WTC11 (cell line): ENCODE measurements around the gene SEMA4G. TPM values are rescaled to one million over a fixed set of nuclear protein-coding genes. Genes with fewer than 3 reads are reported as not detected.

Experiments
- ATAC-seq: fragments of 200-7000 bp; cut with Tn5 transposase; 2 replicates; pipeline ENCODE4 v1.10.0; 2021; ENCODE audit warnings: mild to moderate bottlenecking, moderate library complexity
- CTCF ChIA-PET: fragments of 300-600 bp; sonication (Branson Sonifier 250); formaldehyde crosslinking; loops from one replicate; lab custom pipeline; 2021; ENCODE audit warnings: antibody characterized with exemption; lab: Charles Lee
- POLR2A ChIA-PET: fragments of 350-600 bp; sonication (Branson Sonifier 250); formaldehyde crosslinking; loops from one replicate; lab custom pipeline; 2021; ENCODE audit warnings: antibody characterized with exemption; lab: Charles Lee
- DNase-seq: peaks from one replicate; pipeline ENCODE4 v3.0.0; 2021; ENCODE audit warnings: low spot score
- H3K27ac Mint-ChIP-seq: 2 replicates; pipeline ENCODE4 v1.8.0; 2021; ENCODE audit warnings: mixed read lengths
- H3K27me3 Mint-ChIP-seq: 2 replicates; pipeline ENCODE4 v1.8.0; 2021; ENCODE audit warnings: low read depth, mild to moderate bottlenecking, moderate library complexity, mixed read lengths
- H3K36me3 Mint-ChIP-seq: 2 replicates; pipeline ENCODE4 v1.8.0; 2021; ENCODE audit warnings: mixed read lengths
- H3K4me1 Mint-ChIP-seq: 2 replicates; pipeline ENCODE4 v1.8.0; 2022; ENCODE audit warnings: mixed read lengths
- H3K4me3 Mint-ChIP-seq: 2 replicates; pipeline ENCODE4 v1.8.0; 2021; ENCODE audit warnings: mild to moderate bottlenecking, moderate library complexity, mixed read lengths
- H3K9me3 Mint-ChIP-seq: 2 replicates; pipeline ENCODE4 v1.8.0; 2021; ENCODE audit warnings: mixed read lengths
- ARID4B ChIP-seq: sonication (generic); formaldehyde crosslinking; IDR thresholded peaks from 2 replicates; pipeline ENCODE4 v1.8.0; 2023; ENCODE audit warnings: missing genetic modification reagents, mild to moderate bottlenecking, borderline replicate concordance
- ATF6 ChIP-seq: sonication (generic); formaldehyde crosslinking; IDR thresholded peaks from 2 replicates; pipeline ENCODE4 v1.8.1; 2023; ENCODE audit warnings: mild to moderate bottlenecking, missing genetic modification reagents
- CBFB ChIP-seq: sonication (generic); formaldehyde crosslinking; IDR thresholded peaks from 2 replicates; pipeline ENCODE4 v1.8.1; 2022; ENCODE audit warnings: mild to moderate bottlenecking, low read depth, missing genetic modification reagents
- CREB1 ChIP-seq: sonication (generic); formaldehyde crosslinking; IDR thresholded peaks from 2 replicates; pipeline ENCODE4 v1.8.0; 2023; ENCODE audit warnings: mild to moderate bottlenecking, missing genetic modification reagents
- CTCF ChIP-seq: fragments of 200-600 bp; IDR thresholded peaks from 2 replicates; pipeline ENCODE4 v1.8.0; 2022; ENCODE audit warnings: antibody characterized with exemption
- ESRRA ChIP-seq: sonication (generic); formaldehyde crosslinking; IDR thresholded peaks from 2 replicates; pipeline ENCODE4 v1.8.1; 2022; ENCODE audit warnings: mild to moderate bottlenecking, missing genetic modification reagents, borderline replicate concordance
- GABPB1 ChIP-seq: sonication (generic); formaldehyde crosslinking; IDR thresholded peaks from 2 replicates; pipeline ENCODE4 v1.8.1; 2023; ENCODE audit warnings: mild to moderate bottlenecking, missing genetic modification reagents
- IRF1 ChIP-seq: sonication (generic); formaldehyde crosslinking; IDR thresholded peaks from 2 replicates; pipeline ENCODE4 v1.8.0; 2023; ENCODE audit warnings: missing genetic modification reagents
- NR1H2 ChIP-seq: sonication (generic); formaldehyde crosslinking; IDR thresholded peaks from 2 replicates; pipeline ENCODE4 v1.9.0; 2021; ENCODE audit warnings: mild to moderate bottlenecking, moderate library complexity, missing genetic modification reagents
- NR2C2 ChIP-seq: sonication (generic); formaldehyde crosslinking; IDR thresholded peaks from 2 replicates; pipeline ENCODE4 v1.8.0; 2022; ENCODE audit warnings: mild to moderate bottlenecking, missing genetic modification reagents
- OVOL2 ChIP-seq: fragments of 250-450 bp; sonication (Bioruptor Pico); IDR thresholded peaks from 2 replicates; pipeline ENCODE4 v1.9.0; 2021; ENCODE audit warnings: mild to moderate bottlenecking, borderline replicate concordance
- SOX15 ChIP-seq: fragments of 250-450 bp; sonication (Bioruptor Pico); IDR thresholded peaks from 2 replicates; pipeline ENCODE4 v1.9.0; 2021; ENCODE audit warnings: mild to moderate bottlenecking
- ZNF219 ChIP-seq: sonication (generic); formaldehyde crosslinking; IDR thresholded peaks from 2 replicates; pipeline ENCODE4 v1.8.0; 2023; ENCODE audit warnings: missing genetic modification reagents, mild to moderate bottlenecking, borderline replicate concordance
- ZSCAN18 ChIP-seq: fragments of 250-450 bp; sonication (Bioruptor Pico); IDR thresholded peaks from 2 replicates; pipeline ENCODE4 v2.1.2; 2022; ENCODE audit warnings: mild to moderate bottlenecking, moderate library complexity
- total RNA-seq: library from RNA; stranded (reverse); gene quantifications from 3 replicates; pipeline ENCODE4 v1.2.3, GENCODE V29; 2021
- TF ChIP-seq, protein P1 (sequence below): sonication (generic); formaldehyde crosslinking; IDR thresholded peaks from 2 replicates; pipeline ENCODE4 v1.8.1; 2022; ENCODE audit warnings: low read depth, mild to moderate bottlenecking, moderate library complexity, missing genetic modification reagents, borderline replicate concordance

Gene SEMA4G
- total RNA-seq, 1 experiment from 2014 or later = 11.8 TPM

DNA sequence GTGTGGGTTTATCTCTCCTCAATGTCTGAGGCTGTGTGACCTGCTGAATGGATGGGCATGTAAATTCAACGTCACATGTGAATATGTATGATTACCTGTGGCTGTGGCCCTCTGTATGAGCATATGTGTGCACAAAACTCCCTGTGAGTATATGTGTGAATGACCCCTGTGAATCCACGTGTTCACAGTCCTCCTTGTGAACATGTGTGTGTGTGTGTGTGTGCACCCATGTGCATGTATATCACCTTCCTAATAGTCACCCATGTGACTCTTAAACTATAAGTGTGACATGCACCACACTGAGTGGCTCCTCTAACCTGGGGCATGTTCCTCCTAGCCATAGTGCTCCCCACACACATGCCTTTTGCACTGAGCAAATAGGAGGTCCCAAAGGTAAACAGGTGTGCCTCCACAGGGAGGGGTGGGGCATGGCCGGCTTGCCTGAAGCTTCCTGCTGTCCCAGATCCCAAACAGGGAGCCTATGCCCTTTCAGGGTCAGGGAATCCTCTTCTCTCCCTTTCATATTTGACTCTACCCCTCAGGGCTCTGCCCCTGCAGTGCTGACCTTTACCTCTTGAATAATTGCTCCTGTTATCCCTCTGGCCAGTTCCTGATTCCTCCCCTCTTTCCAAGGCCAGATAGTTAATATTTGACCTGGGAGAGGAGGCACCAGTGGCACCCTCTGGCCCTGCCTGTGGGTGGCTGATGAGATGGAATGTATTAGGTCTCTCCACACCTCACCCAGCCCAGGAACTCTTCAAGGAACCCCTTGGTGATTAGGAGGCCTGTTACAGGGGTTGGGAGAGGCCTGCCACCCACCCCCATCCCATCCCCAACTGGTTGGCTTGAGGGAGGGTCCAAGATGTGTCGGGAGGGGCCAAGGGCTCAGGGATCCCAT is 1.9 kb downstream of the SEMA4G start:
- CTCF ChIA-PET = interaction anchor here (0.8 to 2.7 kb wide), 5 partner anchors 26 to 96 kb away, joined by 3 to 30 read pairs (median 5); partner anchors contain the start of gene LZTS2

DNA sequence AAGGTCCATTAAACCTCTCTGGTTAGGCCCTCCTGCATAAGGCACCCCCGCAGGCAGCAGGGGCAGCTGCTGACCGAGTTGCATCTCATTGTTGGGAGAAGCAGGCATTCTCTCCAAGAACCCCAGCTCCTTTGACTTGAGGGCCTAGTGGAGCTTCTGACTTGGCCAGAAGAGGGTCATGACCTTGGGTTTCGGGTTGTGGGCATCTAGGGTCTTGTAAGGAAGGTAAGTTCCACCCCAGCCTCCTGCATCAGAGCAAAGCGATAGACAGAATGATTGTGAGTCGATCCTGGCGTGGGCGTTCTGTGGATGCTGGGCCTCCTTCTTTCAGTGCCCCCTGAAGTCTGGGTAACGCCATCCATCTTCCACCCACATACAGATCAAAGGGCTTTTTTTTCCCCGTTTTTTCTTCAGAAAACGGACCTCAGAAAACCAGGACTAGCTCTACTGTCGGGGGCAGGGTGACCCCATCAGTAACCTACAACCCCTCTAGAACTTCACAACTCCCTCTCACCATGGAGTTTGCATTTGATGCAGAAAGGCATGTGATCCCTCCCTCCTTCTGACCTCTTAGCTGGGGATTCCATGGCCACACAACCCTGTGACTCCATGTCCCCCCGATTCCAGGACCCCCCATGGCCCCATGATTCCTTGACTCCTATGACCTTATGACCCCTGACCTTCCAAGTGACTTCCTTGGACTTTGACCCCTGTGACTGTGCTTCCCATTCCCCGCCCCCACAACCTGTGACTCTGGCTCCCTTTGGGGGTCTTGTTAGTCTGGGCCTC is 3.0 kb downstream of the SEMA4G start:
- no peak for DNase-seq
- Mint-ChIP-seq H3K4me3 (no peak overlapping the region), H3K36me3 (no peaks in the 10 kb centered on the region), H3K27me3 (no peaks in the 10 kb centered on the region; the same call in 1 of the 2 replicates), H3K9me3 (no peaks in the 10 kb centered on the region), H3K4me1 (peaks cover 31% of the 10 kb centered on the region), H3K27ac (no peak overlapping the region)
- ChIA-PET POLR2A (no interaction called here), CTCF (interaction anchor here (0.8 to 1.9 kb wide), 3 partner anchors 27 to 42 kb away, joined by 3 to 5 read pairs (median 3); partner anchors contain the start of gene LZTS2)
- ATAC-seq = no peak
- TF ChIP-seq ATF6 (CRISPR knock-in tag) = no peak
- no peak for TF ChIP-seq NR2C2 (CRISPR knock-in tag)
- TF ChIP-seq, protein P1, sequence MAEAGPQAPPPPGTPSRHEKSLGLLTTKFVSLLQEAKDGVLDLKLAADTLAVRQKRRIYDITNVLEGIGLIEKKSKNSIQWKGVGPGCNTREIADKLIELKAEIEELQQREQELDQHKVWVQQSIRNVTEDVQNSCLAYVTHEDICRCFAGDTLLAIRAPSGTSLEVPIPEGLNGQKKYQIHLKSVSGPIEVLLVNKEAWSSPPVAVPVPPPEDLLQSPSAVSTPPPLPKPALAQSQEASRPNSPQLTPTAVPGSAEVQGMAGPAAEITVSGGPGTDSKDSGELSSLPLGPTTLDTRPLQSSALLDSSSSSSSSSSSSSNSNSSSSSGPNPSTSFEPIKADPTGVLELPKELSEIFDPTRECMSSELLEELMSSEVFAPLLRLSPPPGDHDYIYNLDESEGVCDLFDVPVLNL (CRISPR knock-in tag) = no peak
- TF ChIP-seq OVOL2 (CRISPR knock-in tag) = no peak
- TF ChIP-seq ESRRA (CRISPR knock-in tag) = no peak
- TF ChIP-seq ZSCAN18 (CRISPR knock-in tag) = no peak
- no peak for TF ChIP-seq CREB1 (CRISPR knock-in tag)
- TF ChIP-seq ZNF219 = no peak
- no peak for TF ChIP-seq CBFB

More for the DNA sequence above, 1.9 kb downstream of the SEMA4G start:
- no peaks in the 10 kb centered on the region for H3K9me3 Mint-ChIP-seq
- peaks cover 31% of the 10 kb centered on the region for H3K4me1 Mint-ChIP-seq
- ATAC-seq (no peak), DNase-seq (no peak)
- H3K36me3 Mint-ChIP-seq = no peaks in the 10 kb centered on the region
- POLR2A ChIA-PET = no interaction called here
- peak overlapping the region; percentile 74; the same call in 1 of the 2 replicates for H3K4me3 Mint-ChIP-seq
- no peak for TF ChIP-seq NR1H2 (CRISPR knock-in tag)
- peak; percentile 71; the same call in 1 of the 2 replicates for TF ChIP-seq GABPB1 (CRISPR knock-in tag)
- H3K27me3 Mint-ChIP-seq = no peaks in the 10 kb centered on the region; the same call in 1 of the 2 replicates
- no peak overlapping the region for H3K27ac Mint-ChIP-seq

DNA sequence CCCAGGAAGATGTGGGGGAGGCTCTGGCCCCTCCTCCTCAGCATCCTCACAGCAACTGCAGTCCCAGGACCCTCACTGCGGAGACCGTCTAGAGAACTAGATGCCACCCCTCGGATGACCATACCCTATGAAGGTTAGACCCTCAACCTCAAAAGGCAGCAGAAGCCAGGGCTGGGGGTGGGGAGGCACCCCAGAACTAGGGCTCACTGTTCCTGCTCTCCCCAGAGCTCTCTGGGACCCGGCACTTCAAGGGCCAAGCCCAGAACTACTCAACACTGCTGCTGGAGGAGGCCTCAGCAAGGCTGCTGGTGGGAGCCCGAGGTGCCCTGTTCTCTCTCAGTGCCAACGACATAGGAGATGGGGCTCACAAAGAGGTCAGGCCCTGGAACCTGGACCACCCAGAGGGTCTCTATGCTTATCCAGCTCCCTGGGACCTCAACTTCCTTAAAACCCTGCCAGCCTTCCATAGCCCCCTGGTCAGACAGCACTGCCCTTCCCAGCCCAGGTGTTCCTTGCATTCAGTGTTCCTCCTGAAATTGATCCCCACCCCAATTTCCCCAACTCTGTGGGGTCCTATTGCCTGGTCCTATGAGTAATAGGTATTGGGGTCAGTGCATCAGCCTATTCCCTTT is 3.7 kb downstream of the SEMA4G start:
- no peak for ATAC-seq
- DNase-seq = no peak
- Mint-ChIP-seq H3K4me3 (no peak overlapping the region), H3K27me3 (no peaks in the 10 kb centered on the region; the same call in 1 of the 2 replicates), H3K27ac (no peak overlapping the region), H3K36me3 (no peaks in the 10 kb centered on the region), H3K9me3 (no peaks in the 10 kb centered on the region), H3K4me1 (peaks cover 31% of the 10 kb centered on the region)
- CTCF ChIA-PET = interaction anchor here (0.6 kb wide), 1 partner anchor 46 kb away, joined by 3 read pairs; no protein-coding TSS in a partner anchor
- POLR2A ChIA-PET = no interaction called here
- no peak for TF ChIP-seq NR1H2 (CRISPR knock-in tag)
- TF ChIP-seq IRF1 (CRISPR knock-in tag) = no peak
- TF ChIP-seq SOX15 (CRISPR knock-in tag) = no peak
- TF ChIP-seq CTCF = no peak
- TF ChIP-seq ARID4B (CRISPR knock-in tag) = no peak
